ENCODE data around the gene CIC. TPM values are rescaled to one million over a fixed set of nuclear protein-coding genes. Genes with fewer than 3 reads are reported as not detected.

The CIC gene
- total and polyA plus RNA-seq, 2 of the 13 experiments (the other 11 are each of a cell fraction or from before 2014, with no cell fraction given) = 5.9 to 8.0 TPM

DNA sequence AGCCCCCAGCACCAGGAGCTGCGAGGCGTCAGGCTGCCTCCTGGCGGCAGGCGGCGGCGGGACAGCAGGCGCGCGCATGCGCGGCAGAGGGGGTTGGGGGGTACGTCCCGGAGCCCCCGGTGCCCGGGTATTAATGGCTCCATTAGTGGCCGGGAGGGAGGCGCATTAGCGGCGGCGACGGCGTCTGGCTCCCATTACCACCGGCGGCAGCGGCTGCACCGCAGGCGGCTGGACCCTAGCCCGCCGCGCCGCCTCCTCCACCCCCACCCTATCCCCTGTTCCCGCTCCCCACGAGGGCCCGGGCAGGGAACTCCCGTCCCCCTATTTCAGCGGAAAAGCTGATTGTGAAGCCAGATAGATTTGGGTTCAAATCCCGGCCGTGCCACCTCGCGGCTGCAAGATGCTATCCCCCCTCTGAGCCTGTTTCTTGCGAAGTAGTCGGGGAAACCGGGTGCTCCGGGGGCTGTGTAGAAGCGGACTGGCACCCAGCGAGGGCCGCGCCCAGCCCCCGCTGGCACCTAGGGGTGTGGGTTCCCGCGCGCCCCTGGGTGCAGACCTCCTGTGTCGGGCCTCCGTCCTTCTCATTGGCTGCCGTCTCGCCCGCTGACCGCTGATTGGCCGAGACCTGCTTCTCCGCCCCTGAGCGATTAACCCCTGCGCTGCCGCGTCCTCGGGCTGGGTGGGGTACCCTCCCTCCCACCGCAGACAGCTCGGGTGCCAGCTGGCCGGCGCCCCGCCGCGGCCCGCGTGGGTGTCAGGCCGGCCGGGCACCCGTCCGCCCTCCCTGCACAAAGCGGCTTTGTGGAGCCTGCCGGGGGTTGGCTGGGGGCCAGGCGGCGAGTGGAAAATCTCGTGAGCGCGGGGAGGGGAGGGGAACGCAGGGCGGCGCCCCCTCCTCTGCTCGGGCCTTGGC is 11.1 kb downstream of the CIC start (continued):
- TF ChIP-seq, protein P1, sequence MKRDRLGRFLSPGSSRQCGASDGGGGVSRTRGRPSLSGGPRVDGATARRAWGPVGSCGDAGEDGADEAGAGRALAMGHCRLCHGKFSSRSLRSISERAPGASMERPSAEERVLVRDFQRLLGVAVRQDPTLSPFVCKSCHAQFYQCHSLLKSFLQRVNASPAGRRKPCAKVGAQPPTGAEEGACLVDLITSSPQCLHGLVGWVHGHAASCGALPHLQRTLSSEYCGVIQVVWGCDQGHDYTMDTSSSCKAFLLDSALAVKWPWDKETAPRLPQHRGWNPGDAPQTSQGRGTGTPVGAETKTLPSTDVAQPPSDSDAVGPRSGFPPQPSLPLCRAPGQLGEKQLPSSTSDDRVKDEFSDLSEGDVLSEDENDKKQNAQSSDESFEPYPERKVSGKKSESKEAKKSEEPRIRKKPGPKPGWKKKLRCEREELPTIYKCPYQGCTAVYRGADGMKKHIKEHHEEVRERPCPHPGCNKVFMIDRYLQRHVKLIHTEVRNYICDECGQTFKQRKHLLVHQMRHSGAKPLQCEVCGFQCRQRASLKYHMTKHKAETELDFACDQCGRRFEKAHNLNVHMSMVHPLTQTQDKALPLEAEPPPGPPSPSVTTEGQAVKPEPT (CRISPR knock-in tag; IDR thresholded peaks at IDR 0.05; ENCODE audit: low read depth) = peak; percentile 83; the same call in 1 of the 2 replicates
- TF ChIP-seq, protein P2, sequence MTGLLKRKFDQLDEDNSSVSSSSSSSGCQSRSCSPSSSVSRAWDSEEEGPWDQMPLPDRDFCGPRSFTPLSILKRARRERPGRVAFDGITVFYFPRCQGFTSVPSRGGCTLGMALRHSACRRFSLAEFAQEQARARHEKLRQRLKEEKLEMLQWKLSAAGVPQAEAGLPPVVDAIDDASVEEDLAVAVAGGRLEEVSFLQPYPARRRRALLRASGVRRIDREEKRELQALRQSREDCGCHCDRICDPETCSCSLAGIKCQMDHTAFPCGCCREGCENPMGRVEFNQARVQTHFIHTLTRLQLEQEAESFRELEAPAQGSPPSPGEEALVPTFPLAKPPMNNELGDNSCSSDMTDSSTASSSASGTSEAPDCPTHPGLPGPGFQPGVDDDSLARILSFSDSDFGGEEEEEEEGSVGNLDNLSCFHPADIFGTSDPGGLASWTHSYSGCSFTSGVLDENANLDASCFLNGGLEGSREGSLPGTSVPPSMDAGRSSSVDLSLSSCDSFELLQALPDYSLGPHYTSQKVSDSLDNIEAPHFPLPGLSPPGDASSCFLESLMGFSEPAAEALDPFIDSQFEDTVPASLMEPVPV (CRISPR knock-in tag; IDR thresholded peaks at IDR 0.05) = peak; percentile 49; the same call in 1 of the 2 replicates
- TF ChIP-seq ZMYM2 (CRISPR knock-in tag; IDR thresholded peaks at IDR 0.05) (no peak), ZNF367 (CRISPR knock-in tag; IDR thresholded peaks at IDR 0.05; ENCODE audit: borderline replicate concordance) (no peak), SATB2 (CRISPR knock-in tag; IDR thresholded peaks at IDR 0.05) (0 out of 2 replicates have a peak, but pooled peaks have one; percentile 58), RFX1 (IDR thresholded peaks at IDR 0.05) (no peak), ZNF615 (CRISPR knock-in tag; IDR thresholded peaks at IDR 0.05; ENCODE audit: borderline replicate concordance) (no peak), ZNF460 (CRISPR knock-in tag; IDR thresholded peaks at IDR 0.05; ENCODE audit: borderline replicate concordance) (no peak), ZNF674 (CRISPR knock-in tag; IDR thresholded peaks at IDR 0.05; ENCODE audit: low read depth) (no peak), SP5 (CRISPR knock-in tag; IDR thresholded peaks at IDR 0.05; ENCODE audit: borderline replicate concordance, low read depth) (peak; percentile 55), EEA1 (CRISPR knock-in tag; IDR thresholded peaks at IDR 0.05; ENCODE audit: borderline replicate concordance) (no peak), ZBTB7A (CRISPR knock-in tag; IDR thresholded peaks at IDR 0.05) (peak; percentile 95), KAT7 (CRISPR knock-in tag; IDR thresholded peaks at IDR 0.05; ENCODE audit: borderline replicate concordance) (no peak; the same call in 1 of the 2 replicates), ZNF354B (CRISPR knock-in tag; IDR thresholded peaks at IDR 0.05) (no peak)
- TF ChIP-seq, protein P3, sequence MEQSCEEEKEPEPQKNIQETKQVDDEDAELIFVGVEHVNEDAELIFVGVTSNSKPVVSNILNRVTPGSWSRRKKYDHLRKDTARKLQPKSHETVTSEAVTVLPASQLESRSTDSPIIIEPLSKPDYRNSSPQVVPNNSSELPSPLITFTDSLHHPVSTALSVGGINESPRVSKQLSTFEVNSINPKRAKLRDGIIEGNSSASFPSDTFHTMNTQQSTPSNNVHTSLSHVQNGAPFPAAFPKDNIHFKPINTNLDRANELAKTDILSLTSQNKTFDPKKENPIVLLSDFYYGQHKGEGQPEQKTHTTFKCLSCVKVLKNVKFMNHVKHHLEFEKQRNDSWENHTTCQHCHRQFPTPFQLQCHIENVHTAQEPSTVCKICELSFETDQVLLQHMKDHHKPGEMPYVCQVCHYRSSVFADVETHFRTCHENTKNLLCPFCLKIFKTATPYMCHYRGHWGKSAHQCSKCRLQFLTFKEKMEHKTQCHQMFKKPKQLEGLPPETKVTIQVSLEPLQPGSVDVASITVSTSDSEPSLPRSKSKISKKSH (CRISPR knock-in tag; IDR thresholded peaks at IDR 0.05; ENCODE audit: borderline replicate concordance) = no peak
- TF ChIP-seq, protein P4, sequence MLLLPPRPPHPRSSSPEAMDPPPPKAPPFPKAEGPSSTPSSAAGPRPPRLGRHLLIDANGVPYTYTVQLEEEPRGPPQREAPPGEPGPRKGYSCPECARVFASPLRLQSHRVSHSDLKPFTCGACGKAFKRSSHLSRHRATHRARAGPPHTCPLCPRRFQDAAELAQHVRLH (CRISPR knock-in tag; IDR thresholded peaks at IDR 0.05; ENCODE audit: borderline replicate concordance, low read depth) = no peak
- TF ChIP-seq, protein P5, sequence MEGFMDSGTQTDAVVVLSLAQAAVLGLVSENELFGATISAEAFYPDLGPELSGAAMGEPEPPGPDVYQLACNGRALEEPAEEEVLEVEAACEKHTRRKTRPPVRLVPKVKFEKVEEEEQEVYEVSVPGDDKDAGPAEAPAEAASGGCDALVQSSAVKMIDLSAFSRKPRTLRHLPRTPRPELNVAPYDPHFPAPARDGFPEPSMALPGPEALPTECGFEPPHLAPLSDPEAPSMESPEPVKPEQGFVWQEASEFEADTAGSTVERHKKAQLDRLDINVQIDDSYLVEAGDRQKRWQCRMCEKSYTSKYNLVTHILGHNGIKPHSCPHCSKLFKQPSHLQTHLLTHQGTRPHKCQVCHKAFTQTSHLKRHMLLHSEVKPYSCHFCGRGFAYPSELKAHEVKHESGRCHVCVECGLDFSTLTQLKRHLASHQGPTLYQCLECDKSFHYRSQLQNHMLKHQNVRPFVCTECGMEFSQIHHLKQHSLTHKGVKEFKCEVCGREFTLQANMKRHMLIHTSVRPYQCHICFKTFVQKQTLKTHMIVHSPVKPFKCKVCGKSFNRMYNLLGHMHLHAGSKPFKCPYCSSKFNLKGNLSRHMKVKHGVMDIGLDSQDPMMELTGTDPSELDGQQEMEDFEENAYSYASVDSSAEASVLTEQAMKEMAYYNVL (CRISPR knock-in tag; IDR thresholded peaks at IDR 0.05; ENCODE audit: borderline replicate concordance) = peak; percentile 75; the same call in 1 of the 2 replicates
- TF ChIP-seq, protein P6, sequence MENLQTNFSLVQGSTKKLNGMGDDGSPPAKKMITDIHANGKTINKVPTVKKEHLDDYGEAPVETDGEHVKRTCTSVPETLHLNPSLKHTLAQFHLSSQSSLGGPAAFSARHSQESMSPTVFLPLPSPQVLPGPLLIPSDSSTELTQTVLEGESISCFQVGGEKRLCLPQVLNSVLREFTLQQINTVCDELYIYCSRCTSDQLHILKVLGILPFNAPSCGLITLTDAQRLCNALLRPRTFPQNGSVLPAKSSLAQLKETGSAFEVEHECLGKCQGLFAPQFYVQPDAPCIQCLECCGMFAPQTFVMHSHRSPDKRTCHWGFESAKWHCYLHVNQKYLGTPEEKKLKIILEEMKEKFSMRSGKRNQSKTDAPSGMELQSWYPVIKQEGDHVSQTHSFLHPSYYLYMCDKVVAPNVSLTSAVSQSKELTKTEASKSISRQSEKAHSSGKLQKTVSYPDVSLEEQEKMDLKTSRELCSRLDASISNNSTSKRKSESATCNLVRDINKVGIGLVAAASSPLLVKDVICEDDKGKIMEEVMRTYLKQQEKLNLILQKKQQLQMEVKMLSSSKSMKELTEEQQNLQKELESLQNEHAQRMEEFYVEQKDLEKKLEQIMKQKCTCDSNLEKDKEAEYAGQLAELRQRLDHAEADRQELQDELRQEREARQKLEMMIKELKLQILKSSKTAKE (CRISPR knock-in tag; IDR thresholded peaks at IDR 0.05; ENCODE audit: borderline replicate concordance) = no peak
